Measurements from ENCODE around the gene PLXNB3.

DNA sequence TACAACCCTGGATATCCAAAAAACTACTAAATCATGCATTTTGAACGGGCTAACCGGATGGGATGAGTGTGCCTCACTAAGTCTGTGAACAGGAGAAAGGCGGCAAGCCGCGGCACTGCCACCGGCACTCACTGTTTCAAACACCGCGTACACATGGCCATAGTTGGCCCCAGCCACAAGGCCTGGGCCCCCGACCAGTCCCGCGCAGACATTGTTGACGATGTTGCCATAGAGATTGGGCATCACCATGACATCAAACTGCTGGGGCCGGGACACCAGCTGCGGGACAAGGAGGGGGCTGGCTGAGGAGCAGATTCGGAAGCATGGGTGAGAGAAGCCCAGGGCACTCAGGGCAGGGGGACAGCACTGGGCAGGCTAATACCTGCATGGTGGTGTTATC is 22.6 kb downstream of the PLXNB3 start:
- TF ChIP-seq POLR2A (IDR thresholded peaks at IDR 0.05) (no peak), EP300 (IDR thresholded peaks at IDR 0.05; ENCODE audit: low read depth) (no peak)
